HG03342 (cell line): Measurements from ENCODE around the gene IGSF9B.

Source experiments
- ATAC-seq: cut with Tn5 transposase; IDR thresholded peaks from one replicate; pipeline ENCODE4 v1.9.1; 2021; ENCODE audit warnings: mild to moderate bottlenecking, moderate library complexity; ENCODE audit not compliant: unreplicated experiment

The IGSF9B gene

GRCh38 chr11:133938166-133938565 is 18.6 kb downstream of the IGSF9B start:
- no peak for ATAC-seq

GRCh38 chr11:133937468-133937867 is 19.3 kb downstream of the IGSF9B start:
- no peak for ATAC-seq

DNA sequence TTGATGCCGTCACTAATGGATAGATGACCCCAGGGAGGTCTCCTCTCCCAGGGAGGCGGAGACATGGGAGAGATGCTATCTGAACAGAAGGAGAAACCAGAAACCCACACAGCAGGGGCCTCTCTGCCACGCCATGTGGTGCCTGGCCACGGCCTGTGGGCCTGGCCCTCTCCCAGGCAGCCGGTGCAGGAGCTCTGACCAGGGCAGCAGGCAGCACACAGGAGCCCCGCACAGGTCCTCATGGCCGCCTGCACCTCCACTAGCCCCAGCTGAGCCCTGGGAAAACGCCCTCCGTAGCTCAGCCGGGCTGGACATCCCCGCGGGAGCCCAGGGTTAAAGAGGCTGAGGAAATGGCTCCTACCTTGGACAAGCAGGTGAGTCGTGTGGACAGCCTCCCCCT is 19.8 kb downstream of the IGSF9B start:
- no peak for ATAC-seq

GRCh38 chr11:133936592-133936991 is 20.2 kb downstream of the IGSF9B start:
- no peak for ATAC-seq

- no peak for ATAC-seq
These were observed 20.6 kb downstream of the IGSF9B start for GRCh38 chr11:133936136-133936535.

GRCh38 chr11:133935551-133935910 is 21.2 kb downstream of the IGSF9B start:
- no peak for ATAC-seq

DNA sequence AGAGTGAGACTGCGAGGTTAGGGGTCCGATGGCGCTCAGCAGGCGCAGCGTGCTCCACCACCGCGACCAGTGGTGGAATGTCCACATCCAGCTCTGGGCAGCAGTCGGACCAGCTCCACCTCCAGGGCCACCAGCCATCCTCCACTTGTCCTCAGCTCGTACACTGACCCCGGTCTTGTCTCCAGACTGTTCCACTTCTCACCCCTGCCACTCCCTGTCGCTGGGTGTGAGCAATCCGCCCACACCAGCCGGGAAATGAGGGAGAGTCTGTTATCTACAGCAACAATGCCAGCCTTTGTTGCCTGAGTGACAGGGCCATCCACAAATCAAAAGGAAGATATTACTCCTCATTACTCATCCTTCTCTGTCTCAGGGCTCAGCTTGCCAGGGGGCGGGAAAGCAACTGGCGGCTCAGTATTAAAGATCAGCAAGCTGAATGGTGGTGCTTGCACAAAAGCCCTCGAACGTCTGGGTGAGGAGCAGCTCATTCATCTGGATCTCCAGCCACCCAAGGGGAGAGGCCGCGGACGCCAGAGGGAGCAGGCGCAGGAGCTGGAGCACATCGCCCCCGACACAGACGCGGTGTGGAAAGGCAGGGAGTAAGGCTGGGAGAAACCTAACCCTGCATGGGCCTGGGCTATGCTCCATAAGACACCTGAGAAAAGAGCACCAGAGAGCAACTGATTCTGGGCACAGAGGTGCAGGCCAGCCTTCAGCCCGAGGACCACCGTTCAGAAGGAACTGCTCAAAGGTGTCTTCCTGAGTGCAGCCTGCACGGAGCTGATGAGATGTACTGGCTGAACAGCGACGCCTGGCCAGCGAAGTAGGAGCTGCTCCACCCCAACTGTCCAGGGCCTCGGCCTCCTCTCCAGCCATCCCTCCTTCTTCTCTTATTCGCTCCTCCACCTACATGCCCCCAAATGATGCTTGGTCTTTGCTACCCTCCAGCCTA is 21.9 kb downstream of the IGSF9B start:
- ATAC-seq: no peak

DNA sequence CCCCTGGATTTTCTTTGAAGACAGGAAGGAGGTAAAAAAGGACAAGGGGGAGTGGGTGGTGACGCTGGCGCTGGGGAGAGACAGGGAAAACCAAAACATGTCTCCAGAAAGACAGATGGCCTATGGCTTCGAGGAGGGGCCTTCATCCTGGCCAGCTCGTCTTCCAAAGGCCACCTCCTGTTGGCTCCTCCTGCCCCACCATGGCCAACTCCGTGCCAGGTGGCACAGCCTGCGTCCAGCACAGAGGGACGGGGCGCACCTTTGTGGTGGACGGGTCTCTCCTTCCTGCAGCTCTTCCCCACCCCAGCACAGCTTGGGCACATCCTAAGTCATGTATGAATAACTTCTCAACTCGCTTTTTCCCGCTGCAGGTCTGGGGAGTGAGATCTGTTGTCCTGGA is 22.7 kb downstream of the IGSF9B start:
- no peak for ATAC-seq

DNA sequence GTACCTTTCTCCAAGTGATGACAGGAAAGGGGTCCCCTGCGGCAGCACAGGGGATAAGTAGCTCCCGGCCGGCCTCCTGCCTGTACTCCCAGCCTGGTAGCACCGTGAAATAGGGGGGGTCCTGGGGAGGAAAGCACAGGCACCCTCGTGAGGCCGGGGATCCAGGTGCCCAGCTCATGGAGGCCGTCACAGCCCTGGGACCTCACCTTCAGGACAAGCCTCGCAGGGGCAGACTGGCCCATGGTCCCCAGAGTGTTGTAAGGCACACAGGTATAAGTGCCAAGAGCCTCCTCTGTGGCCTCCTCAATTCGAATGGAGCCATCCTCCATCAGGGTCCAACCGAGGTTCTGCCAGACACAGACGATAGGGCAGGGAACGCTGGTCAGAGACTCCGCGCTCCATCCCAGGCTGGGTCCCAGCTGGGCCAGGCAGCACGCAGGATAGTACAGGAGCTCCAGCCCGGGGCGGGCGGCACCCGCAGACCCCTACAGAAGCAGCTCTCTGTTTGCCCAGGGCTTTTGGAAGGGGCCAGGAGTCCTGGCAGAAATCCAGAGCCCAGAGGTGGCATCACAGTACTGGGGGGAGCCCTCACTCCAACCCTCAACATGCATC is 25.2 kb downstream of the IGSF9B start:
- no peak for ATAC-seq

DNA sequence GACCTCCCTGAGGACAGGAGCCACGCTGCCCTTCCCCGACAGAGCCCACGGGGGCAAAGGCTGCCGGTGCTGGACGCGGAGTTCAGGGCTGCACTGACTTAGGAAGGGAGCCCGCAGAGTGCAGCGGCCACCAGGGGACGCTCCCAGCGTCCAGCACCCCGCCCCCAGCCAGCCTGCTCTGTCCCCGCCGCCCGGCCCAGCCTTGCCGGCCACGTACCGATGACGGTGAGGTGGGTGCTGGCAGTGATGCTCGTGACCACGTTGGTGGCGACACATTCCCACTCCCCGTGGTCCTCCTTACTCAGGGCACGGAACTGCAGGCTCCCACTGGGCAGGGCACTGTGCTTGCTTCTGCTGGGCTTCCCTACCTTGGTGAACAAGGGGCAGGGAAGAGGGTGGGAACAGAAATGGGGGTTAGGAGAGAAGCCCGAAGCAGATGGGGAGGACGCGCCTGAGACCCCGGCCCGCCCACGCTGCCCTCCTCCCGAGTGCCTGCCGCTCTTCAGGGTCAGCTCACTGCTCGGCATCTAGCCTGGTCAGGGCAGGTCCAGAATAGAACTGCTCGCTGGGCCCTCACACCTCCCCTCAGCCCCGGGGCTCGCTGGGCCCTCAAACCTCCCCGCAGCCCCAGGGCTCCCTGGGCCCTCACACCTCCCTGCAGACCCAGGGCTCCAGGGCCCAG is 25.9 kb downstream of the IGSF9B start:
- ATAC-seq: no peak

DNA sequence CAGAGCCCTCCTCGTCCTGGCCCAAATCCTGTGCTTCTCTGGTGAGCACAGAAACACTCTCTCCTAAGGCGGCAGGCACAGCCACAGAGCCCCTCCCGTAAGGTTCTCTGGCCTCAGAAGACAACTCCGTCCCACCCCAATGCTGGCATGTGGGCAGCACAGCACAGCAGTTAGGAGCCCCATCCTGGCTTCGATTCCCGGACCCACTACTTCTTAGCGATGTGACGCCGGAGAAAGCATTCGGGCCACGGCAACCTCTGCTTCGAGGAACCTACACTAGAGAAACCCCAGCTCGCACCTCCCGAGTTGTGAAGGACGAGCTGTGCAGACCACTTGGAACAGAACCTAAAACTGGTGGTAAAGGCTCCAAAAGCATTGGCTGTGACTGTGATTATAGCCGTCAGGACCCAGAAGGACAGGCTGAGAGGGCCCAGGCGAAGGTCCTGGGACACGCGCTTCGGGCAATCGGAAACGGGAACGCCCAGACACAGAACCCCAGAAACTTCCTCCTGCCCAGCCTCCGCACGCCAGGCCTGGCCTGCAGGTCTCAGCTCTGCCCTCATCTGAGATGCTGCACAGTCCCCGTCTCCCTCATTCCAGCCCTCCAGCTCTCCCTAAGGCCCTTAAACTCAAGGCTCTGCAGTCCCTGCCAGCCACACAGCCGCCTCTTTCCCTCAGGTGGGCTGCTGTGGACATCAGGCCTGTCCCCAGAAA is 26.6 kb downstream of the IGSF9B start:
- no peak for ATAC-seq

GRCh38 chr11:133929401-133930052 is 27.2 kb downstream of the IGSF9B start:
- ATAC-seq: no peak

DNA sequence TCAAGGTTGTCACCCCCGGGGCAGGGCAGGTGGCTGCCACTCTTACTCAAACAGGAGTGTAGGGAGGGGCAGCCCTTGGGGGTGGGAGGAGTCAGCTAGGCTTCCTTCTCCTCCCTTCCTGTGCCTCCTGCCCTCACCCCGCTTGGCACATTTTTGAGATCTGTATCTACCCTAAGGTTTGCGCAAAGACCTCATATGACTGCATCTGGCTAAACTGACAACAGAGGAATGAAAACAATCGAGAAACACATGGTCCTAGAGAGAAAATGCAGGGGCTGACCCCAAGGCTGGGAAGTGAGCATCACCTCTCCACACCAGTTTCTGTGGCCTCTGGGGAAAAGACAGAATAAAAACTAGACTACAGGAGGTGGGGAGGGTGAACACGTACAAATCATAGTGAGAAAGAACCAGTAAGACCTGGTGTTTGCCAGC is 28.1 kb downstream of the IGSF9B start:
- ATAC-seq: no peak

- peak; percentile 88 for ATAC-seq
These were observed 28.8 kb downstream of the IGSF9B start for GRCh38 chr11:133927690-133928627.

DNA sequence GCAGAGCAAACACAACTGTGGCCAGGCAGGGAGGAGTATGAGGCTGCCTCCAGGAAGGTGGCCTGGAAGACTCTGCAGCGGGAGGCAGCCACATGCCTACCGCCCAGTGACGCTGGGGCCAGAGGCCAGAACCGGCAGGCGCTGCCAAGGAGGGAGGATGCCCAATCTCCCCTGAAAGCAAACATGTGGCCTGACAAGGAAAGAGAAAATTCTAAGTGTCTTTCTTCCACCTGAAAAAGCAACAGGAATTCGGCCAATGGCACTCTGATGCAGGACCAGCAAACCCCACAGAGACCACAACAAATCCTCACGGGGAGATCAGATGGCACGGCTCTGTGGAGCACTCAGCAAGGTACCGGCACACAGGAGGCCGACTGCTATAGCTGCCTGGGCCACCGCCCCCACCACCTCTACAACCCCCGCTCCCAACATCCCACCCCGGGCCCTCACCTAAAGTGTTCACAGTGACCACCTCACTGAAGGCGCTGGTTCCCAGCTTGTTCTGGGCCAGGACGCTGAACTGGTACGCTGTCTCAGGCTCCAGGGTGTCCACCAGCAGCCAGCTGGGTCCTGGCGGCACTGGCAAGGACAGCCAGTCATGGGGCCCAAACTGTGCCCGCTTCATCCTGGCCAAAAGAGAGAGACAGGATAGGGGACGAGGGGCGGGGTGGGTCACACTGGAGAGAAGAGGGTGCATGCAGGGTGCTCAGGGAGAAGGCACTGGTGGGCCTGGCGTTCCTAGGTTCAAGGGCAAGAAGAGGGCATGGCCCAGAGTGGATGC is 30.1 kb downstream of the IGSF9B start:
- no peak for ATAC-seq

- no peak for ATAC-seq
These were observed 31.0 kb downstream of the IGSF9B start for GRCh38 chr11:133925756-133926155.

- ATAC-seq: no peak
These were observed 32.1 kb downstream of the IGSF9B start for GRCh38 chr11:133924661-133925060.

DNA sequence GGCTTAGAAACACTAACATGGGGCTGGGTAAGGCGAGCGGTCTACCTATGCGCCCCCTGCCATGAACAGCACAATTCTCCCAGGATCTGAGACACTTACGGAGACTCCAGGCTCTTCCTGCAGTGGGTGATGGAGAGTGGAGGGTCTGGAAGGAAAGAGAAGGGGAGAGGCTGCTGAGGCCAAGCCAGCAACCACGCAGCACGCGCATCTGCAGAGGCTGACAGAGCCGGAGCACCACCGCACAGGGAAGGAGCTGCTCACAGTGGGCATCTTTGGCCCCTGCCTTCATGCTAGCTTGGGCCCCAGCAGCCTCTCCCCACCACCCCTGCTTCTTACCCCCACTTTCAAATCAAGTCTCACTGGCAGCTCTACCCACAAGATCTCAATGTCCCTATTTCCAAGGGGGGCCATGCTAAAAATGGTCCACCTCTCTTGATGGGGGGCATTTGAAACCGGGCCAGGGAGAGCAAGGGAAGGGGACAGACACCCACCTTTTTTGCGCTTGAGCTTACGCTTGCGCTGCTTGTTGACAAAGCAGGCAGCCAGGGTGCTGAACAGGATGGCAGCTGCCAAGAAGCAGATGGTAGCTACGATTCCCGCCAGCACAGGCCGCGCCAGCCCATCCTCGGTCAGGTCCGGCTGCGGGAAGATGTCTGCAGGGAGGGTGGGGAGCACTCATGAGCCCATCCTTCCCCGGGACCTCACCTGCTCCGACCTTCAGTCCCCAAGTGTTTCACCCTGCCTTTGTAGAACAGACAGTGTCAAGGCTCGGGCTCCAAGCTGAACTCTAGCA is 34.5 kb downstream of the IGSF9B start:
- no peak for ATAC-seq
